Measurements from ENCODE around the gene LSAMP. TPM values are rescaled to one million over a fixed set of nuclear protein-coding genes. Genes with fewer than 3 reads are reported as not detected.

The LSAMP gene
- total and polyA plus RNA-seq, 2 of the 4 experiments (the other 2 are of a cell fraction), result 7.9 to 8.0 TPM

- no TSS peak for BruUV-seq (replicated peaks)
- H3K9me3 ChIP-seq (ENCODE audit: control insufficient read depth, insufficient read depth, low read length), result no peaks in the 10 kb centered on the region
- in situ Hi-C loops (cut with MboI; ENCODE audit: low sequenced_read_pairs), result no loop called here
- H2AFZ ChIP-seq (replicated peaks; ENCODE audit: low read length, poor library complexity), result no peak overlapping the region
- no peak overlapping the region for H2BK5ac ChIP-seq (ENCODE audit: low read depth, low read length, poor library complexity, severe bottlenecking)
- no peak overlapping the region for H3K18ac ChIP-seq (ENCODE audit: low read depth, low read length)
- no peaks in the 10 kb centered on the region for H3K79me1 ChIP-seq (ENCODE audit: low read depth in 1 of 2, low read length in 2 of 2)
- H4K20me1 ChIP-seq (ENCODE audit: insufficient read depth, low read length), result no peaks in the 10 kb centered on the region
- no peak overlapping the region for H3K14ac ChIP-seq (replicated peaks; ENCODE audit: low read depth, low read length)
- H3K27ac ChIP-seq (ENCODE audit: insufficient read depth, low read length), result no peak overlapping the region
- TF ChIP-seq, protein P1, sequence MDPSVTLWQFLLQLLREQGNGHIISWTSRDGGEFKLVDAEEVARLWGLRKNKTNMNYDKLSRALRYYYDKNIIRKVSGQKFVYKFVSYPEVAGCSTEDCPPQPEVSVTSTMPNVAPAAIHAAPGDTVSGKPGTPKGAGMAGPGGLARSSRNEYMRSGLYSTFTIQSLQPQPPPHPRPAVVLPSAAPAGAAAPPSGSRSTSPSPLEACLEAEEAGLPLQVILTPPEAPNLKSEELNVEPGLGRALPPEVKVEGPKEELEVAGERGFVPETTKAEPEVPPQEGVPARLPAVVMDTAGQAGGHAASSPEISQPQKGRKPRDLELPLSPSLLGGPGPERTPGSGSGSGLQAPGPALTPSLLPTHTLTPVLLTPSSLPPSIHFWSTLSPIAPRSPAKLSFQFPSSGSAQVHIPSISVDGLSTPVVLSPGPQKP (IDR thresholded peaks at IDR 0.05; ENCODE audit: borderline replicate concordance, low read depth, low read length), result no peak
- no peak for TF ChIP-seq SMC3 (IDR thresholded peaks at IDR 0.05; ENCODE audit: low read depth, low read length)
- ChIA-PET CTCF (no interaction called here), POLR2A (ENCODE audit: unreplicated experiment) (no interaction called here)
- H2BK20ac ChIP-seq (ENCODE audit: low read depth, low read length), result no peak overlapping the region
- H3K4me2 ChIP-seq (ENCODE audit: low read depth, low read length), result no peak overlapping the region
- no peak overlapping the region for H2AK5ac ChIP-seq (ENCODE audit: low read depth, low read length)
- H3K9me1 ChIP-seq (ENCODE audit: insufficient read depth, low read length), result no peaks in the 10 kb centered on the region
- dilution Hi-C loops (cut with HindIII; ENCODE audit: low sequenced_read_pairs, unreplicated experiment), result no loop called here
- H2AK9ac ChIP-seq (replicated peaks; ENCODE audit: low read depth, low read length, poor library complexity), result no peak overlapping the region
- no peak overlapping the region for H3K9ac ChIP-seq (ENCODE audit: low read depth, low read length)
- no peak overlapping the region for H3K23ac ChIP-seq (ENCODE audit: low read depth, low read length)
- no peak overlapping the region for H4K5ac ChIP-seq (ENCODE audit: low read depth, low read length)
- no peak overlapping the region for H3K56ac ChIP-seq (ENCODE audit: extremely low read depth, insufficient read depth, low read length)
- H2BK120ac ChIP-seq (ENCODE audit: low read depth, low read length), result no peak overlapping the region
- H3K4ac ChIP-seq (ENCODE audit: low read depth, low read length), result no peak overlapping the region
- intact Hi-C loops (cut with micrococcal nuclease), result no loop called here
- DNase-seq (no peak), ATAC-seq (ENCODE audit: low read depth) (no peak)
- H3K4me1 ChIP-seq (ENCODE audit: control insufficient read depth, insufficient read depth, low read length), result no peaks in the 10 kb centered on the region
- H2BK15ac ChIP-seq (ENCODE audit: low read depth, low read length), result no peak overlapping the region
- no peaks in the 10 kb centered on the region for H3K27me3 ChIP-seq (ENCODE audit: control insufficient read depth, insufficient read depth, low read length)
- no CpG with 5 or more reads among the region's 5 CpGs for WGBS, 2 experiments (ENCODE audit: extremely low coverage in 2 of 2, insufficient read length in 1 of 2)
- H4K8ac ChIP-seq (ENCODE audit: low read depth in 2 of 2, low read length in 2 of 2), result no peak overlapping the region
- H3K36me3 ChIP-seq (ENCODE audit: control insufficient read depth, insufficient read depth, low read length), result no peaks in the 10 kb centered on the region
- H3K4me3 ChIP-seq (ENCODE audit: insufficient read depth, low read depth, low read length), result no peak overlapping the region
- no peak overlapping the region for H4K91ac ChIP-seq (ENCODE audit: insufficient read depth, low read depth, low read length)
Observed at GRCh38 chr3:116230431-116231020, 214.8 kb downstream of the LSAMP start.
